ENCODE results near the gene ENPP3. TPM values are rescaled to one million over a fixed set of nuclear protein-coding genes. Genes with fewer than 3 reads are reported as not detected.

ENPP3 gene
- total and polyA plus RNA-seq, 10 of the 15 experiments (the other 5 are each of a cell fraction or from before 2014, with no cell fraction given) = 0.01 TPM; not detected in 9

- no peak for TF ChIP-seq E2F8 (IDR thresholded peaks at IDR 0.05; ENCODE audit: low read depth, partially characterized antibody)
- no peak for TF ChIP-seq SIX5 (IDR thresholded peaks at IDR 0.05; ENCODE audit: low read depth, low read length, severe bottlenecking)
Observed at GRCh38 chr6:131781687-131782086, 144.6 kb downstream of the ENPP3 start (continued).

- H3K4me3 ChIP-seq = no peak overlapping the region
- no TSS peak for BruUV-seq (replicated peaks)
- no peaks in the 10 kb centered on the region for H3K36me3 ChIP-seq (ENCODE audit: control insufficient read depth in 2 of 2, insufficient read depth in 2 of 2, low read length in 1 of 2)
- intact Hi-C loops (cut with micrococcal nuclease; ENCODE audit: unreplicated experiment) = no loop called here
- in situ Hi-C loops (cut with MboI) = no loop called here
- H3K27ac ChIP-seq (ENCODE audit: control insufficient read depth, insufficient read depth) = no peak overlapping the region
- RAD21 ChIA-PET (ENCODE audit: unreplicated experiment) = no interaction called here
- WGBS (ENCODE audit: insufficient coverage, insufficient replicate concordance, low lambda C conversion rate, missing lambda C conversion rate) = 0% methylated on average over 1 of the region's 1 CpG
- H3K4me1 ChIP-seq (ENCODE audit: control insufficient read depth, insufficient read depth, low read length) = no peaks in the 10 kb centered on the region
- H2AFZ ChIP-seq (ENCODE audit: control insufficient read depth, low read depth, low read length) = no peak overlapping the region
- H3K79me2 ChIP-seq (ENCODE audit: control insufficient read depth, insufficient read depth, low read length) = no peaks in the 10 kb centered on the region
- no peak overlapping the region for H3K9ac ChIP-seq (ENCODE audit: control insufficient read depth, insufficient read depth, low read length)
- ATAC-seq (no peak), DNase-seq (ENCODE audit: low read depth, low spot score) (no peak), FAIRE-seq (no peak)
- CTCF ChIA-PET = interaction anchor here (1.0 kb wide), 1 partner anchor 127 kb away, joined by 3 read pairs; no protein-coding TSS in a partner anchor
- no peaks in the 10 kb centered on the region; a peak in 1 of 4 replicates for H3K27me3 ChIP-seq (replicated peaks in 1 of 2; ENCODE audit: control insufficient read depth in 2 of 2, insufficient read depth in 2 of 2, low read length in 1 of 2)
- no peak overlapping the region for H3K4me2 ChIP-seq (ENCODE audit: control insufficient read depth, insufficient read depth)
- POLR2A ChIA-PET = no interaction called here
- H4K20me1 ChIP-seq (ENCODE audit: control insufficient read depth, insufficient read depth) = no peaks in the 10 kb centered on the region
- SMC1A ChIA-PET (ENCODE audit: uncharacterized antibody, unreplicated experiment) = no interaction called here
- H3K9me3 ChIP-seq (replicated peaks; ENCODE audit: control insufficient read depth, insufficient read depth, low read length) = no peaks in the 10 kb centered on the region
- TF ChIP-seq BRCA1 (IDR thresholded peaks at IDR 0.05; ENCODE audit: low read depth, low read length) (no peak), FOXK2 (IDR thresholded peaks at IDR 0.05) (no peak), MTA3 (IDR thresholded peaks at IDR 0.05; ENCODE audit: borderline replicate concordance, low read length) (no peak), ASH2L (IDR thresholded peaks at IDR 0.05; ENCODE audit: borderline replicate concordance, low read depth) (no peak), ZBED1 (IDR thresholded peaks at IDR 0.05; ENCODE audit: borderline replicate concordance) (no peak), MYC (IDR thresholded peaks at IDR 0.05; ENCODE audit: insufficient read depth, insufficient read length, insufficient replicate concordance, low read length, severe bottlenecking) (no peak), IRF4 (IDR thresholded peaks at IDR 0.05; ENCODE audit: low read depth, low read length) (no peak), SIN3A (IDR thresholded peaks at IDR 0.05; ENCODE audit: low read depth, low read length) (no peak), ZNF207 (IDR thresholded peaks at IDR 0.05; ENCODE audit: borderline replicate concordance) (no peak), SUZ12 (IDR thresholded peaks at IDR 0.05; ENCODE audit: unreplicated experiment) (no peak), ZNF592 (IDR thresholded peaks at IDR 0.05) (no peak), SP1 (IDR thresholded peaks at IDR 0.05; ENCODE audit: low read depth, low read length) (no peak), SMAD5 (IDR thresholded peaks at IDR 0.05; ENCODE audit: low read depth) (no peak), TARDBP (IDR thresholded peaks at IDR 0.05; ENCODE audit: borderline replicate concordance) (no peak), GABPA (IDR thresholded peaks at IDR 0.05; ENCODE audit: low read depth) (no peak)
- TF ChIP-seq, protein P1, sequence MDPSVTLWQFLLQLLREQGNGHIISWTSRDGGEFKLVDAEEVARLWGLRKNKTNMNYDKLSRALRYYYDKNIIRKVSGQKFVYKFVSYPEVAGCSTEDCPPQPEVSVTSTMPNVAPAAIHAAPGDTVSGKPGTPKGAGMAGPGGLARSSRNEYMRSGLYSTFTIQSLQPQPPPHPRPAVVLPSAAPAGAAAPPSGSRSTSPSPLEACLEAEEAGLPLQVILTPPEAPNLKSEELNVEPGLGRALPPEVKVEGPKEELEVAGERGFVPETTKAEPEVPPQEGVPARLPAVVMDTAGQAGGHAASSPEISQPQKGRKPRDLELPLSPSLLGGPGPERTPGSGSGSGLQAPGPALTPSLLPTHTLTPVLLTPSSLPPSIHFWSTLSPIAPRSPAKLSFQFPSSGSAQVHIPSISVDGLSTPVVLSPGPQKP (IDR thresholded peaks at IDR 0.05; ENCODE audit: low read depth, low read length) = no peak
Observed at GRCh38 chr6:131782764-131783163, 145.7 kb downstream of the ENPP3 start.

Data from GM12878 (cell line).